HL-60 (cell line): ENCODE data around the gene LIMK2.

Experiments
- DNase-seq, 2 experiments: peaks; one replicate each; pipeline ENCODE4 v3.0.0-alpha.2; 2010 to 2020; ENCODE audit warnings: low read depth in 1 of 2, low spot score in 1 of 2
- H3K27ac ChIP-seq: fragments of 250-450 bp; sonication (Bioruptor Pico); replicated peaks from 2 replicates; pipeline ENCODE4 v1.5.1; 2020; ENCODE audit warnings: mild to moderate bottlenecking, moderate library complexity
- H3K27me3 ChIP-seq: fragments of 250-450 bp; sonication (Bioruptor Pico); 2 replicates; pipeline ENCODE4 v1.5.1; 2021; ENCODE audit warnings: mild to moderate bottlenecking, moderate library complexity; ENCODE audit not compliant: insufficient read depth, poor library complexity, severe bottlenecking
- H3K4me3 ChIP-seq: replicated peaks from 2 replicates; pipeline ENCODE4 v1.5.1; 2011; ENCODE audit warnings: mild to moderate bottlenecking, control low read depth, low read length; ENCODE audit not compliant: insufficient read depth
- GABPA ChIP-seq: IDR thresholded peaks from 2 replicates; pipeline ENCODE4 v1.6.1; 2012; ENCODE audit warnings: low read depth
- POLR2AphosphoS5 ChIP-seq: IDR thresholded peaks from 2 replicates; pipeline ENCODE4 v1.6.1; 2012; ENCODE audit warnings: low read depth
- REST ChIP-seq: IDR thresholded peaks from 2 replicates; pipeline ENCODE4 v1.6.1; 2012; ENCODE audit warnings: low read depth; ENCODE audit not compliant: insufficient replicate concordance
- SPI1 ChIP-seq: IDR thresholded peaks from 2 replicates; pipeline ENCODE4 v1.6.1; 2012; ENCODE audit warnings: low read depth, mild to moderate bottlenecking, borderline replicate concordance
- TF ChIP-seq, protein P1 (sequence below): IDR thresholded peaks from one replicate; pipeline ENCODE4 v1.5.1; 2011; ENCODE audit warnings: low read length, control low read depth, inconsistent platforms; ENCODE audit not compliant: insufficient read depth

LIMK2 gene

GRCh38 chr22:31326877-31327276 lies 114.8 kb downstream of the LIMK2 start:
- Histone ChIP-seq H3K27ac (no peak overlapping the region), H3K4me3 (no peak overlapping the region), H3K27me3 (no peaks in the 10 kb centered on the region)
- no peak for DNase-seq
- TF ChIP-seq, protein P1, sequence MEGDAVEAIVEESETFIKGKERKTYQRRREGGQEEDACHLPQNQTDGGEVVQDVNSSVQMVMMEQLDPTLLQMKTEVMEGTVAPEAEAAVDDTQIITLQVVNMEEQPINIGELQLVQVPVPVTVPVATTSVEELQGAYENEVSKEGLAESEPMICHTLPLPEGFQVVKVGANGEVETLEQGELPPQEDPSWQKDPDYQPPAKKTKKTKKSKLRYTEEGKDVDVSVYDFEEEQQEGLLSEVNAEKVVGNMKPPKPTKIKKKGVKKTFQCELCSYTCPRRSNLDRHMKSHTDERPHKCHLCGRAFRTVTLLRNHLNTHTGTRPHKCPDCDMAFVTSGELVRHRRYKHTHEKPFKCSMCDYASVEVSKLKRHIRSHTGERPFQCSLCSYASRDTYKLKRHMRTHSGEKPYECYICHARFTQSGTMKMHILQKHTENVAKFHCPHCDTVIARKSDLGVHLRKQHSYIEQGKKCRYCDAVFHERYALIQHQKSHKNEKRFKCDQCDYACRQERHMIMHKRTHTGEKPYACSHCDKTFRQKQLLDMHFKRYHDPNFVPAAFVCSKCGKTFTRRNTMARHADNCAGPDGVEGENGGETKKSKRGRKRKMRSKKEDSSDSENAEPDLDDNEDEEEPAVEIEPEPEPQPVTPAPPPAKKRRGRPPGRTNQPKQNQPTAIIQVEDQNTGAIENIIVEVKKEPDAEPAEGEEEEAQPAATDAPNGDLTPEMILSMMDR = no peak
- TF ChIP-seq REST = no peak
- no peak for TF ChIP-seq GABPA

DNA sequence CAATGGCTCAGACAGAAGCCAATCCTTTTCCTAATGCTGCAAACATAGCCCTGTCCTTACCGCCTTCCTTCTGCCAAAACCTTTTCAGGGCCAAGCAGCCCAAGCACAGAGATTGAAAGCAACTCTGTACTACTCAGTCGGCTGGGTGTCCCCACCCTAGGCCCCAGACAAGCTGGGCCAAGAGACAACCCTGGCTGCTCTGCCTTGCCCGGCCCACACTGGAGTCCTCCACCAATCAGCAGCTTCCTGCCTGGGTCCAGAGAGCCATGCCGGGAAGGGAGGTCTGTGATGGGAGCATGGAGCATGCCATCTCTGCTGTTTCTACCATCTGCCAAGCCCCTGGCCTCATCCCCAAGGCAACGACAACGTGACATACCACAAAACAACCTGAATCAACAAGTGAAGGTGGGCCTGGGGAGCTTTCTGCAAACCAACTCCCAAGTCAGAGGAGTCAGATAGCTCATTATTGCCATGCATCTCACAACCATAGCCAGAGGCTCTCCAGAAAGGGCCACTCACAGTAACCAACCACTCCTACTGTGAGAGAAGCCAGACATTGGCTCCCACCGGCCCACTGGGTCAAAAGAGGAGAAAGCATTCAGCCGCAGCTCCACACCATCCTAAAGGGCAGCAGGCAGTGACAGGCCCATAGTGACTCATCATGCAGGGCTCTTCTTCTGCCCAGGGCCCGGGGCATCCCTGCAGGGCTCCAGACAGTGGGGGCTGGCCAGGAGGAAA lies 115.9 kb downstream of the LIMK2 start:
- Histone ChIP-seq H3K4me3 (no peak overlapping the region), H3K27ac (no peak overlapping the region), H3K27me3 (no peaks in the 10 kb centered on the region)
- no peak for DNase-seq
- TF ChIP-seq, protein P1 = no peak
- TF ChIP-seq POLR2AphosphoS5 = 0 out of 2 replicates have a peak, but pooled peaks have one; percentile 8
- TF ChIP-seq SPI1 = no peak
- TF ChIP-seq GABPA = no peak
- TF ChIP-seq REST = no peak

- no peaks in the 10 kb centered on the region for H3K27me3 ChIP-seq
- TF ChIP-seq SPI1 (no peak), POLR2AphosphoS5 (no peak), GABPA (no peak), REST (no peak)
- TF ChIP-seq, protein P1 = no peak
- H3K4me3 ChIP-seq = no peak overlapping the region
- no peak overlapping the region for H3K27ac ChIP-seq
- no peak for DNase-seq
These were observed 116.5 kb downstream of the LIMK2 start for GRCh38 chr22:31328544-31328960.
